ENCODE measurements around the gene BMPR1A. TPM values are rescaled to one million over a fixed set of nuclear protein-coding genes. Genes with fewer than 3 reads are reported as not detected.

The BMPR1A gene
- total and polyA plus RNA-seq, 2 of the 13 experiments (the other 11 are each of a cell fraction or from before 2014, with no cell fraction given), result 17.8 to 44.2 TPM

GRCh38 chr10:86769991-86770390 lies 13.6 kb downstream of the BMPR1A start:
- Histone ChIP-seq H3K79me2 (ENCODE audit: insufficient read depth, low read length) (peaks cover 71% of the 10 kb centered on the region), H3K27ac (ENCODE audit: extremely low read length, insufficient read depth, low read length) (no peak overlapping the region), H2AFZ (ENCODE audit: low read length) (no peak overlapping the region), H3K9me3 (ENCODE audit: low read length) (no peaks in the 10 kb centered on the region), H3K9ac (ENCODE audit: insufficient read depth, low read depth, low read length) (no peak overlapping the region), H3K4me1 (ENCODE audit: insufficient read depth, low read length) (peaks cover 49% of the 10 kb centered on the region), H3K27me3 (ENCODE audit: control insufficient read depth in 1 of 2, insufficient read depth in 2 of 2, low read length in 2 of 2) (no peaks in the 10 kb centered on the region), H3K36me3 (replicated peaks in 1 of 2; ENCODE audit: control insufficient read depth in 1 of 2, insufficient read depth in 2 of 2, low read length in 2 of 2) (no peaks in the 10 kb centered on the region), H3K4me2 (ENCODE audit: low read depth, low read length) (no peak overlapping the region), H3K4me3 (replicated peaks in 1 of 3; ENCODE audit: insufficient read depth in 1 of 3, low read depth in 2 of 3, low read length in 3 of 3) (no peak overlapping the region), H4K20me1 (ENCODE audit: insufficient read depth, low read length) (peaks cover 40% of the 10 kb centered on the region)
- TF ChIP-seq TFE3 (CRISPR knock-in tag; IDR thresholded peaks at IDR 0.05) (no peak), SP2 (CRISPR knock-in tag; IDR thresholded peaks at IDR 0.05) (no peak), SIN3A (IDR thresholded peaks at IDR 0.05; ENCODE audit: borderline replicate concordance, low read depth, low read length) (no peak), ZBTB49 (CRISPR knock-in tag; IDR thresholded peaks at IDR 0.05; ENCODE audit: borderline replicate concordance) (no peak), ZBTB34 (CRISPR knock-in tag; IDR thresholded peaks at IDR 0.05) (no peak), TOE1 (CRISPR knock-in tag; IDR thresholded peaks at IDR 0.05) (no peak), ZNF383 (CRISPR knock-in tag; IDR thresholded peaks at IDR 0.05; ENCODE audit: borderline replicate concordance) (no peak), SETDB1 (CRISPR knock-in tag; IDR thresholded peaks at IDR 0.05; ENCODE audit: borderline replicate concordance) (no peak), RFX1 (IDR thresholded peaks at IDR 0.05) (no peak), SPEN (CRISPR knock-in tag; IDR thresholded peaks at IDR 0.05; ENCODE audit: low read depth) (no peak)
- ChIA-PET POLR2A (interaction anchor here (0.5 to 1.6 kb wide), 2 partner anchors 12 to 66 kb away, joined by 4 to 5 read pairs; no protein-coding TSS in a partner anchor), CTCF (ENCODE audit: low intra/inter-chr PET ratio, low total read pairs) (no interaction called here)
- WGBS (ENCODE audit: low lambda C conversion rate), result 95% methylated on average over 10 of the region's 10 CpGs
- no peak for DNase-seq (ENCODE audit: low spot score)
- FAIRE-seq, result no peak
- no peak for ATAC-seq
- in situ Hi-C loops (cut with HindIII; ENCODE audit: extremely low pct_ligation_motif_present, low pct_unique_long_range_greater_than_20kb) (no loop called here), intact Hi-C loops (cut with micrococcal nuclease; ENCODE audit: unreplicated experiment) (no loop called here)
- no TSS peak for BruUV-seq (replicated peaks)

Measured in HepG2 (cell line).